Fibroblast of peridontal ligament (primary cell): Measurements from ENCODE around the gene PIP5K1C.
A peak's percentile ranks its signal among the peaks of the same experiment; 100 is the strongest.

Source experiments
- DNase-seq: peaks from one replicate; pipeline ENCODE4 v3.0.0-alpha.2; 2010; ENCODE audit errors: extremely low read depth

Gene PIP5K1C

GRCh38 chr19:3610745-3611717 lies 89.2 kb downstream of the PIP5K1C start:
- DNase-seq = no peak

- peak; percentile 7 for DNase-seq
These were observed 90.2 kb downstream of the PIP5K1C start for GRCh38 chr19:3609779-3610719.

- DNase-seq = no peak
These were observed 91.4 kb downstream of the PIP5K1C start for GRCh38 chr19:3608750-3609322.

- no peak for DNase-seq
These were observed 92.1 kb downstream of the PIP5K1C start for GRCh38 chr19:3608079-3608641.

- DNase-seq = peak; percentile 18
These were observed 92.8 kb downstream of the PIP5K1C start for GRCh38 chr19:3607303-3608078.

- peak; percentile 46 for DNase-seq
These were observed 93.5 kb downstream of the PIP5K1C start, which contains the start of gene TBXA2R for GRCh38 chr19:3606690-3607289. Gene TBXA2R (minus strand): TSS chr19:3606875. CDS start chr19:3600634, 6,241 bp downstream.

- no peak for DNase-seq
These were observed 94.0 kb downstream of the PIP5K1C start for GRCh38 chr19:3606174-3606689.

- DNase-seq = peak; percentile 7
These were observed 94.5 kb downstream of the PIP5K1C start for GRCh38 chr19:3605770-3606169.

GRCh38 chr19:3605361-3605760 lies 94.9 kb downstream of the PIP5K1C start:
- DNase-seq = no peak

GRCh38 chr19:3604987-3605343 lies 95.3 kb downstream of the PIP5K1C start:
- DNase-seq = no peak

- DNase-seq = no peak
These were observed 95.9 kb downstream of the PIP5K1C start for GRCh38 chr19:3604227-3604986.

GRCh38 chr19:3603121-3603811 lies 97.0 kb downstream of the PIP5K1C start:
- no peak for DNase-seq

GRCh38 chr19:3601021-3601420 lies 99.2 kb downstream of the PIP5K1C start:
- no peak for DNase-seq

- no peak for DNase-seq
These were observed 100.5 kb downstream of the PIP5K1C start for GRCh38 chr19:3599776-3600187.

GRCh38 chr19:3595521-3596061 lies 104.7 kb downstream of the PIP5K1C start:
- no peak for DNase-seq

GRCh38 chr19:3593156-3593555 lies 107.1 kb downstream of the PIP5K1C start:
- DNase-seq = no peak

- DNase-seq = no peak
These were observed 108.2 kb downstream of the PIP5K1C start for GRCh38 chr19:3591876-3592613.
